CD4-positive, alpha-beta T cell treated with Interleukin-2 at 100 ng/mL for 4 hours (primary cell): ENCODE results near the gene INPP5A.

Source experiments
- DNase-seq: peaks from one replicate; pipeline ENCODE4 v3.0.0-alpha.2; 2020; ENCODE audit warnings: low spot score

The INPP5A gene

GRCh38 chr10:132645630-132646442, 108.2 kb downstream of the INPP5A start:
- no peak for DNase-seq

GRCh38 chr10:132646443-132647097, 109.0 kb downstream of the INPP5A start:
- DNase-seq = no peak

GRCh38 chr10:132647424-132647823, 109.8 kb downstream of the INPP5A start:
- no peak for DNase-seq

GRCh38 chr10:132648072-132648850, 110.7 kb downstream of the INPP5A start:
- DNase-seq = no peak

- DNase-seq = no peak
Measured at GRCh38 chr10:132648851-132649528, 111.4 kb downstream of the INPP5A start.

GRCh38 chr10:132649651-132650360, 112.2 kb downstream of the INPP5A start:
- no peak for DNase-seq

GRCh38 chr10:132650611-132651250, 113.1 kb downstream of the INPP5A start:
- no peak for DNase-seq

- no peak for DNase-seq
Measured at GRCh38 chr10:132651511-132652029, 114.0 kb downstream of the INPP5A start.

- DNase-seq = no peak
Measured at GRCh38 chr10:132652446-132652845, 114.9 kb downstream of the INPP5A start.

- DNase-seq = no peak
Measured at GRCh38 chr10:132652936-132653590, 115.5 kb downstream of the INPP5A start.

- DNase-seq = no peak
Measured at GRCh38 chr10:132653721-132654120, 116.1 kb downstream of the INPP5A start.

- no peak for DNase-seq
Measured at GRCh38 chr10:132654121-132654571, 116.6 kb downstream of the INPP5A start.

GRCh38 chr10:132654708-132655661, 117.4 kb downstream of the INPP5A start:
- peak; percentile 40 for DNase-seq

GRCh38 chr10:132655735-132656134, 118.1 kb downstream of the INPP5A start:
- DNase-seq = no peak

GRCh38 chr10:132656283-132657126, 118.9 kb downstream of the INPP5A start:
- no peak for DNase-seq

GRCh38 chr10:132657127-132657706, 119.6 kb downstream of the INPP5A start:
- no peak for DNase-seq

GRCh38 chr10:132657748-132658147, 120.2 kb downstream of the INPP5A start:
- no peak for DNase-seq
